ENCODE results near the gene PARD3B.

DNA sequence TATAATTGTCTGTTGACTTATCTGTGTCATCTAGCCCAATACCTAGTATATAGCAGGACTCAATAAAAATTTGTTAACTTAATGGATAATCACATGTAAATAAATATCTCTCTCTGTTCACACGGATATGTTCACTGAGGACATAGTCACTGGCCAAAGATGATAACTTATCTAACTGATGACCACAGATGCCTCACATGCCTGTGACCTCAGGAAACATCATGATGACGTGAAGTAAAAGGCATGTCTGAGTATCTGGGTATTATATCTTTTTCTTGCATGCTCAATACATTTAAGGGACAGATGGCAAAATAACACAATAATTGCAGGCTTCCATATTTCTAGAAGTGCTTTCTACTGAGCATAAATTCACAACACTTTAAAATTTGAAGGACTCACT, 41.4 kb upstream of the PARD3B start:
- TF ChIP-seq, protein P1, sequence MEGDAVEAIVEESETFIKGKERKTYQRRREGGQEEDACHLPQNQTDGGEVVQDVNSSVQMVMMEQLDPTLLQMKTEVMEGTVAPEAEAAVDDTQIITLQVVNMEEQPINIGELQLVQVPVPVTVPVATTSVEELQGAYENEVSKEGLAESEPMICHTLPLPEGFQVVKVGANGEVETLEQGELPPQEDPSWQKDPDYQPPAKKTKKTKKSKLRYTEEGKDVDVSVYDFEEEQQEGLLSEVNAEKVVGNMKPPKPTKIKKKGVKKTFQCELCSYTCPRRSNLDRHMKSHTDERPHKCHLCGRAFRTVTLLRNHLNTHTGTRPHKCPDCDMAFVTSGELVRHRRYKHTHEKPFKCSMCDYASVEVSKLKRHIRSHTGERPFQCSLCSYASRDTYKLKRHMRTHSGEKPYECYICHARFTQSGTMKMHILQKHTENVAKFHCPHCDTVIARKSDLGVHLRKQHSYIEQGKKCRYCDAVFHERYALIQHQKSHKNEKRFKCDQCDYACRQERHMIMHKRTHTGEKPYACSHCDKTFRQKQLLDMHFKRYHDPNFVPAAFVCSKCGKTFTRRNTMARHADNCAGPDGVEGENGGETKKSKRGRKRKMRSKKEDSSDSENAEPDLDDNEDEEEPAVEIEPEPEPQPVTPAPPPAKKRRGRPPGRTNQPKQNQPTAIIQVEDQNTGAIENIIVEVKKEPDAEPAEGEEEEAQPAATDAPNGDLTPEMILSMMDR (conservative IDR thresholded peaks at IDR 0.05; ENCODE audit: low read depth, low read length) = no peak
- TF ChIP-seq EZH2 (IDR thresholded peaks at IDR 0.05; ENCODE audit: low read length, unreplicated experiment) = no peak

Measured in PC-3 (cell line).